GM23338 (cell line): ENCODE measurements around the gene DEFB131B. TPM values are rescaled to one million over a fixed set of nuclear protein-coding genes. Genes with fewer than 3 reads are reported as not detected.
"Not testable (repeated sequence)": the region's sequence is repeated elsewhere in the genome, so short reads cannot be mapped to it uniquely, and the experiment has no call there.

ENCODE experiments used
- ATAC-seq: fragments of 200-7000 bp; cut with Tn5 transposase; 3 replicates; pipeline ENCODE4 v1.9.1; 2020
- DNase-seq: peaks from one replicate; pipeline ENCODE4 v3.0.0-alpha.2; 2015; ENCODE audit warnings: low spot score
- H2AFZ ChIP-seq: fragments of 200-600 bp; sonication (generic); 2 replicates; pipeline ENCODE4 v1.8.0; 2016; ENCODE audit warnings: antibody characterized with exemption, mild to moderate bottlenecking, moderate library complexity
- H3F3A ChIP-seq: fragments of 200-600 bp; sonication (generic); replicated peaks from 2 replicates; pipeline ENCODE4 v1.8.0; 2017; ENCODE audit warnings: antibody characterized with exemption, mixed run types, low read depth
- H3K27ac ChIP-seq: fragments of 200-600 bp; sonication (generic); 2 replicates; pipeline ENCODE4 v1.6.1; 2016; ENCODE audit warnings: low read depth
- H3K27me3 ChIP-seq: fragments of 200-600 bp; sonication (generic); 2 replicates; pipeline ENCODE4 v1.8.0; 2016; ENCODE audit warnings: mild to moderate bottlenecking, mixed run types, moderate library complexity; ENCODE audit not compliant: insufficient read depth
- H3K36me3 ChIP-seq: fragments of 200-600 bp; sonication (generic); 2 replicates; pipeline ENCODE4 v1.8.0; 2016; ENCODE audit warnings: mild to moderate bottlenecking; ENCODE audit not compliant: insufficient read depth
- H3K4me1 ChIP-seq: fragments of 200-600 bp; sonication (generic); 2 replicates; pipeline ENCODE4 v1.8.0; 2016; ENCODE audit warnings: mild to moderate bottlenecking, moderate library complexity; ENCODE audit not compliant: insufficient read depth
- H3K4me2 ChIP-seq: fragments of 200-600 bp; sonication (generic); 2 replicates; pipeline ENCODE4 v1.7.1; 2017; ENCODE audit warnings: mixed run types
- H3K4me3 ChIP-seq: fragments of 200-600 bp; sonication (generic); 2 replicates; pipeline ENCODE4 v1.6.1; 2016; ENCODE audit warnings: mixed run types
- H3K79me2 ChIP-seq: fragments of 200-600 bp; sonication (generic); replicated peaks from 2 replicates; pipeline ENCODE4 v1.8.0; 2017; ENCODE audit warnings: mild to moderate bottlenecking; ENCODE audit not compliant: insufficient read depth
- H3K9me2 ChIP-seq: fragments of 200-600 bp; sonication (generic); 2 replicates; pipeline ENCODE4 v1.8.0; 2017; ENCODE audit not compliant: insufficient read depth
- H4K20me1 ChIP-seq: fragments of 200-600 bp; sonication (generic); replicated peaks from 2 replicates; pipeline ENCODE4 v1.8.0; 2017; ENCODE audit warnings: mild to moderate bottlenecking; ENCODE audit not compliant: insufficient read depth
- H3K27ac Mint-ChIP-seq: 2 replicates; pipeline ENCODE4 v1.8.0; 2020; ENCODE audit warnings: inconsistent platforms, mild to moderate bottlenecking, moderate library complexity, mixed read lengths
- H3K27me3 Mint-ChIP-seq: 3 replicates; pipeline ENCODE4 v1.8.0; 2022; ENCODE audit warnings: low read depth, mild to moderate bottlenecking, moderate library complexity, mixed read lengths, inconsistent platforms; ENCODE audit not compliant: insufficient read depth, poor library complexity
- H3K36me3 Mint-ChIP-seq: 3 replicates; pipeline ENCODE4 v1.8.0; 2021; ENCODE audit warnings: low read depth, mild to moderate bottlenecking, inconsistent platforms, moderate library complexity, mixed read lengths
- H3K4me1 Mint-ChIP-seq: 3 replicates; pipeline ENCODE4 v1.8.0; 2020; ENCODE audit warnings: mild to moderate bottlenecking, inconsistent platforms, mixed read lengths
- H3K4me3 Mint-ChIP-seq: 3 replicates; pipeline ENCODE4 v1.8.0; 2021; ENCODE audit warnings: moderate library complexity, mild to moderate bottlenecking, inconsistent platforms, mixed read lengths
- H3K9me3 Mint-ChIP-seq: 3 replicates; pipeline ENCODE4 v1.8.0; 2020; ENCODE audit warnings: moderate library complexity, mild to moderate bottlenecking, inconsistent platforms, mixed read lengths
- long read RNA-seq: library from polyadenylated mRNA; unstranded; transcript quantifications from one replicate; pipeline ENCODE4 v2.0.0, GENCODE V29; 2020; ENCODE audit not compliant: unreplicated experiment
- polyA plus RNA-seq: library from polyadenylated mRNA; unstranded; fragments of >200 nt; fragmentation: Nextera tagmentation; extraction: Ambion mirVana; gene quantifications from 2 replicates; pipeline ENCODE4 v1.2.1, GENCODE V29; 2016
- total RNA-seq: library from RNA; depleted of rRNA; stranded (reverse); fragments of >200 nt; shearing (Covaris generic); gene quantifications from 2 replicates; pipeline ENCODE4 v1.2.3, GENCODE V29; 2014; rRNA removed

Gene DEFB131B, protein sequence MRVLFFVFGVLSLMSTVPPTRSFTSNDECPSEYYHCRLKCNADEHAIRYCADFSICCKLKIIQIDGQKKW
- total RNA-seq = not detected in 2 replicates
- not detected in 2 replicates for polyA plus RNA-seq
- long read RNA-seq = 0 reads

DNA sequence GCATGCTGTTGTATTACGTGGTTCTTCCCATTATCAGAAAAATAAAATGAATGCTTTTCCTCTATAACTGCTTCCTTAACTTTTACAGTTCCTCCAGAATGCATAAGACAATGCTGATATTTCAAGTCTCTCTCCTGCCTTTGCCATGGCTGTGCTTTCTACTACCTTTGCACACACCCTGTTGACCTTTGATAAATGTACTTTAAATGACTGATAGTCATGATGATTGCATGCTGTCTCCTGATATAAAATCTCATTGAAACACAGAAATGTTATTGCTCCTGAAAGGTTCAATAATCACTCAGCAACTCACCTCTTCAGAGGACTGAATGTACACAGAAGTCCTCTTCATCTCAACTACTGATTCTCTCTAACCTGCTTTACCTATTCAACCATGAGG is at the start of gene DEFB131B:
DEFB131B (plus strand) TSS at position 395 of the 400 bp plus-strand sequence; CDS start at position 395, 0 bp downstream.
- H3K4me1 Mint-ChIP-seq, H2AFZ ChIP-seq, H3F3A ChIP-seq, H3K27me3 Mint-ChIP-seq, H3K36me3 Mint-ChIP-seq, H3K27ac ChIP-seq, H4K20me1 ChIP-seq, H3K9me2 ChIP-seq, H3K4me1 ChIP-seq, H3K27ac Mint-ChIP-seq, H3K4me3 Mint-ChIP-seq, H3K9me3 Mint-ChIP-seq, DNase-seq, H3K36me3 ChIP-seq, H3K79me2 ChIP-seq, H3K27me3 ChIP-seq, ATAC-seq, H3K4me3 ChIP-seq, H3K4me2 ChIP-seq: not testable (repeated sequence)

DNA sequence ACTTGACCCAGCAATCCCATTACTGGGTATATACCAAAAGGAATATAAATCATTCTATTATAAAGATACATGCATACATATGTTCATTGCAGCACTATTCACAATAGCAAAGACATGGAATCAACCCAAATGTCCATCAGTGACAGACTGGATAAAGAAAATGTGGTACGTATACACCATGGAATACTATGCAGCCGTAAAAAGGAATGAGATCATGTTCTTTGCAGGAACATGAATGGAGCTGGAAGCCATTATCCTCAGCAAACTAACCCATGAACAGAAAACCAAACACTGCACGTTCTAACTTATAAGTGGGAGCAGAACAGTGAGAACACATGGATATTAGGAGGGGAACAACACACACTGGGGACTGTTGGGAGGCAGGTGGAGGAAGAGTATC is 49.0 kb upstream of the DEFB131B start:
- H3K4me3 Mint-ChIP-seq, H3K27me3 ChIP-seq, H3K4me1 ChIP-seq, H4K20me1 ChIP-seq, H3K36me3 ChIP-seq, H3F3A ChIP-seq, H3K9me2 ChIP-seq, H3K27me3 Mint-ChIP-seq, H3K4me2 ChIP-seq, ATAC-seq, H3K27ac Mint-ChIP-seq, H3K4me3 ChIP-seq, H3K4me1 Mint-ChIP-seq, H3K27ac ChIP-seq, H2AFZ ChIP-seq, DNase-seq, H3K79me2 ChIP-seq: not testable (repeated sequence)
- Mint-ChIP-seq H3K9me3 (peaks cover 46% of the 10 kb centered on the region), H3K36me3 (peaks cover 16% of the 10 kb centered on the region; the same call in 2 of the 3 replicates)

DNA sequence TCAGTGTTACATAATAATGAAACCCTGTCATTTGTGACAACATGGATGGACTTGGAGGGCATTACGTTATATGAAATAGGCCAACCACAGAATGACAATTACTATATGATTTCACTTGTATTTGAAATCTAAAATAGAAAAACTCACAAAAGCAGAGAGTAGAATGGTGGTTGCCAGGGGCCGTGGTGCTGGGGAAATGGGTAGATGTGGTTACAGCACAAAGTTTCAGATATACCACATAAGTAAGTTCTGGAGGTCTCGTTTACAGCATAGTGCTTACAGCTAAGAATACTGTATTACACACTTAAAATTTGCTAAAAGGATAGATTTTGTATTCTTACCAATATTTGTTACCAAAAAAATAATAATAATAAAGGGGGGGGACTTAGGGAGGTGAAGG is 48.6 kb upstream of the DEFB131B start:
- H3K36me3 ChIP-seq, H2AFZ ChIP-seq, H3K27me3 ChIP-seq, H3F3A ChIP-seq, H3K27ac ChIP-seq, H3K79me2 ChIP-seq, H3K4me1 ChIP-seq, H4K20me1 ChIP-seq, H3K27ac Mint-ChIP-seq, H3K9me2 ChIP-seq, ATAC-seq, H3K4me1 Mint-ChIP-seq, H3K27me3 Mint-ChIP-seq, H3K4me3 Mint-ChIP-seq, DNase-seq, H3K4me2 ChIP-seq, H3K4me3 ChIP-seq: not testable (repeated sequence)
- Mint-ChIP-seq H3K36me3 (peaks cover 16% of the 10 kb centered on the region; the same call in 2 of the 3 replicates), H3K9me3 (peaks cover 46% of the 10 kb centered on the region)

DNA sequence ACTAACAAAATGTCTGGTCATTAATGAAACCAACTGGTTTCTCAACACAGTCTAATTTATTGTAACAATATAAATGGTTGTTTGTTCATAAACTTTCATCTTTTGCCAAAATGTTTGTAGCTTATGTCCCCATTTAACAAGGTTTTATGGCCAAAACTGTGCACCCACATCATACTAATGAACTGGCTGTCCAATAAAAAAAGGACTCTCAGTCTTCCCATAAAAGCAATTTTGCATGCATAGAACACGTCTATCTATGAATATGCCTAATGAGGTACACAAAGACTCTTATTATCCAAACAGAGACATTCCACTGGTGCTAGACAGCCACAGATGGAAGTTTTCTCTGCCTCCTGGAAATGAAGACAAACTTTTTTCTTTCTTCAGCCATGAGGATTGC is 45.4 kb upstream of the DEFB131B start, which contains the start of gene DEFB108B:
DEFB108B (plus strand) TSS at position 390 of the 400 bp plus-strand sequence; CDS start at position 390, 0 bp downstream.
- not testable (repeated sequence) for H3K36me3 ChIP-seq, H3K27ac ChIP-seq, H3K27me3 ChIP-seq, H3K27ac Mint-ChIP-seq, H3F3A ChIP-seq, DNase-seq, H3K4me1 Mint-ChIP-seq, ATAC-seq, H3K9me2 ChIP-seq, H3K4me3 Mint-ChIP-seq, H4K20me1 ChIP-seq, H2AFZ ChIP-seq, H3K79me2 ChIP-seq, H3K4me1 ChIP-seq, H3K4me2 ChIP-seq, H3K27me3 Mint-ChIP-seq, H3K4me3 ChIP-seq
- Mint-ChIP-seq H3K9me3 (peaks cover 37% of the 10 kb centered on the region), H3K36me3 (peaks cover 16% of the 10 kb centered on the region; the same call in 2 of the 3 replicates)

GRCh38 chr11:71842720-71843119 is 35.5 kb upstream of the DEFB131B start:
- H3K4me1 Mint-ChIP-seq = peaks cover 19% of the 10 kb centered on the region
- H3K36me3 ChIP-seq, H3F3A ChIP-seq, H4K20me1 ChIP-seq, DNase-seq, H3K4me2 ChIP-seq, H3K36me3 Mint-ChIP-seq, ATAC-seq, H3K27ac ChIP-seq, H3K79me2 ChIP-seq, H3K27me3 ChIP-seq, H3K4me3 Mint-ChIP-seq, H3K9me3 Mint-ChIP-seq, H3K27me3 Mint-ChIP-seq, H3K4me3 ChIP-seq, H3K9me2 ChIP-seq: not testable (repeated sequence)
- peak overlapping the region; percentile 74; the same call in 1 of the 2 replicates for H3K27ac Mint-ChIP-seq
- Histone ChIP-seq H3K4me1 (peaks cover 16% of the 10 kb centered on the region), H2AFZ (0 out of 2 replicates have a peak overlapping the region, but pooled peaks have one; percentile 59)

GRCh38 chr11:71843355-71843754 is 34.9 kb upstream of the DEFB131B start:
- not testable (repeated sequence) for H3K4me3 Mint-ChIP-seq, H4K20me1 ChIP-seq, DNase-seq, H3K27me3 Mint-ChIP-seq, H3K79me2 ChIP-seq, H3K36me3 ChIP-seq, H3K36me3 Mint-ChIP-seq, H3K9me3 Mint-ChIP-seq, H3K9me2 ChIP-seq, H3K27me3 ChIP-seq, H3F3A ChIP-seq, H3K4me3 ChIP-seq
- H2AFZ ChIP-seq = peak overlapping the region; percentile 90
- H3K4me1 ChIP-seq = peaks cover 16% of the 10 kb centered on the region
- peak; percentile 27 for ATAC-seq
- peak overlapping the region; percentile 32; the same call in 1 of the 2 replicates for H3K27ac ChIP-seq
- Mint-ChIP-seq H3K4me1 (peaks cover 19% of the 10 kb centered on the region), H3K27ac (peak overlapping the region; percentile 74; the same call in 1 of the 2 replicates)
- peak overlapping the region; percentile 11; the same call in 1 of the 2 replicates for H3K4me2 ChIP-seq
